C4-2B (cell line): Measurements from ENCODE around the gene PCSK1N.

Source experiments
- H3K27ac ChIP-seq: fragments of 450-650 bp; 2 replicates; pipeline ENCODE4 v1.5.1; 2017
- CTCF ChIP-seq: fragments of 450-650 bp; conservative IDR thresholded peaks from 2 replicates; pipeline ENCODE4 v1.5.1; 2017; ENCODE audit warnings: mild to moderate bottlenecking
- ZFX ChIP-seq: fragments of 450-650 bp; IDR thresholded peaks from 2 replicates; pipeline ENCODE4 v1.6.1; 2017

The PCSK1N gene

GRCh38 chrX:48781705-48782104 lies 53.7 kb downstream of the PCSK1N start:
- TF ChIP-seq ZFX (no peak), CTCF (no peak)
- no peak overlapping the region for H3K27ac ChIP-seq
